SW480 (cell line): ENCODE results near the gene AGBL4.
A peak's percentile ranks its signal among the peaks of the same experiment; 100 is the strongest.
"Not testable (repeated sequence)": the region's sequence is repeated elsewhere in the genome, so short reads cannot be mapped to it uniquely, and the experiment has no call there.

Experiments
- DNase-seq: peaks from one replicate; pipeline ENCODE4 v3.0.0-alpha.2; 2016; ENCODE audit warnings: low spot score

The AGBL4 gene

GRCh38 chr1:50023292-50024159 is at the start of gene AGBL4:
TSS of gene AGBL4 (minus strand) at chr1:50023954.
- DNase-seq: peak; percentile 13

- no peak for DNase-seq
These were observed 43.1 kb upstream of the AGBL4 start for GRCh38 chr1:50066806-50067205.

GRCh38 chr1:50060279-50060678 is 36.5 kb upstream of the AGBL4 start:
- no peak for DNase-seq

DNA sequence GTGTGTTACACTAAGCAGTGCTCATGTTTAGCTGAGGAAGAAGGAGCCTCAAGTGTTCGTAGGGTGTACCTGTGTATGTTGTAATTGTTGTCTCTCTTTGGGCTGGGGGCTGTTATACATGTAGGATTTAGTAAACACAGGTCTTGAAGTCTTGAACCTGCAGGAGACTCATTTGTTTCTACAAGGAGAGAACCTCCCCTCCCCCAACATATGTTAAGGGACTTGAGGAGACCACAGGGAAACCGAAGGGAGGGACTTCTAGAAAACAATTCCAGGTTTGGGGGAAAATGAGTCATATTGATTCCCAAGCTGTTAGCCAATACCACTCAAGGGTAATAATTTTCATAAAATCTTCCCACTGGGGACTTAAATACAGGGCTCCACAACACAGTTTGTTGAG is 25.0 kb upstream of the AGBL4 start:
- no peak for DNase-seq

GRCh38 chr1:50047916-50048694 is 24.4 kb upstream of the AGBL4 start:
- no peak for DNase-seq

GRCh38 chr1:50038237-50038809 is 14.6 kb upstream of the AGBL4 start:
- no peak for DNase-seq

- no peak for DNase-seq
These were observed 4.0 kb upstream of the AGBL4 start for GRCh38 chr1:50027794-50028193.

DNA sequence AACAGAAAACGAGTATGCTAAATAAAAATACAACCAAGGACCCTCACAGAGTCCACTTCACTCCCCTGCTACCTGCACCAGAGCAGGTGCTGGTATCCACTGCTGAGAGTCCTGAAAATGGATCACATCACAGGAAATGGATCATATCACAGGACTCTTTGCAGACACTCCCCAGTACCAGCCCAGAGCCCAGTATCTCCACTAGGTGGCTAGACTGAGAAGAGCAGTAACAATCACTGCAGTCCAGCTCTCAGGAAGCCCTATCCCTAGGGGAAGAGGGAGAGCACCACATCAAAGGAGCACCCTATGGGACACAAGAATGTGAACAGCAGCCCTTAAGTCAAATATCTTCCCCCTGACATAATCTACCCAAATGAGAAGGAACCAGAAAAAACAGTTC is 28.0 kb downstream of the AGBL4 start:
- no peak for DNase-seq

- no peak for DNase-seq
These were observed 52.7 kb downstream of the AGBL4 start for GRCh38 chr1:49971088-49971487.

- no peak for DNase-seq
These were observed 72.4 kb downstream of the AGBL4 start for GRCh38 chr1:49951385-49951784.

GRCh38 chr1:49915301-49915700 is 108.5 kb downstream of the AGBL4 start:
- not testable (repeated sequence) for DNase-seq

- DNase-seq: no peak
These were observed 117.4 kb downstream of the AGBL4 start for GRCh38 chr1:49906365-49906764.

GRCh38 chr1:49864581-49864980 is 159.2 kb downstream of the AGBL4 start:
- no peak for DNase-seq

- DNase-seq: no peak
These were observed 169.0 kb downstream of the AGBL4 start for GRCh38 chr1:49854741-49855140.

- no peak for DNase-seq
These were observed 181.2 kb downstream of the AGBL4 start for GRCh38 chr1:49842596-49842995.

DNA sequence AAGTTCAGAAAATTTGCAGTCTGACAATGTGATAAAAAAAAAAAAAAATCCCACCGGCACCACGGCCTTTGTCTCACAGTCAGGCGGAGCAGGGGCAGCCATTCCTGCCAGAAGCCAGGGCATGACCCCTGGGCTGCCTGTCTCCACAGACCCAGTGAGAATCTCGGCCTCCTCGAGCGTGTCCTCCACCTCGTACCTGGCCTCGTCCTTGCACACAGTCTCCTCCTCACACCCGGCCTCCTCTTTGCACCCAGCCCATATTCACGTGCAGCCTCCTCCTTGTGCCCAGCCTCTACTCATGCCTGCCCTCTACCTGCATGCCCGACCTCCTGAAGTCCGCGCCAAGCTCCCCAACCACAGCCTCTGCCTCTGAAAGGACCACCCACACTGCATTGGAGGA is 182.0 kb downstream of the AGBL4 start:
- no peak for DNase-seq

DNA sequence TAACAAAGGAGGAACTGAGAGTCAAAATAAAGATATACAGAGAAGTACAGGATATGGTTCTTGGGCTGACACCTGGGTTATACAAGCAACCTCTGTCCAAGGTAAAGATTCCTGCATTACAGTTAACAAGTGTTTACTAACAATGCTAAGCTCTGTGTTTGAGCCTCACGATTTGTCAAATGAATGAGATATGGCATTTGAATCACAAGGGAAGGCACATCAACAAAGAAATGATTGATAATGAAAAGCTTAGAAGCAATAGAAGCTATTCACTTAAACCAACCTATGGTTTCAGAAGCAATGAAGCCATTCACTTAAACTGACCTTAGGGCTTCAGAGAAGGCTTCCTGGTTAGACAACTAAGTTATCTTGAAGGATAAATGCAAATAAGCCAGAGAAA is 199.5 kb downstream of the AGBL4 start:
- DNase-seq: no peak

DNA sequence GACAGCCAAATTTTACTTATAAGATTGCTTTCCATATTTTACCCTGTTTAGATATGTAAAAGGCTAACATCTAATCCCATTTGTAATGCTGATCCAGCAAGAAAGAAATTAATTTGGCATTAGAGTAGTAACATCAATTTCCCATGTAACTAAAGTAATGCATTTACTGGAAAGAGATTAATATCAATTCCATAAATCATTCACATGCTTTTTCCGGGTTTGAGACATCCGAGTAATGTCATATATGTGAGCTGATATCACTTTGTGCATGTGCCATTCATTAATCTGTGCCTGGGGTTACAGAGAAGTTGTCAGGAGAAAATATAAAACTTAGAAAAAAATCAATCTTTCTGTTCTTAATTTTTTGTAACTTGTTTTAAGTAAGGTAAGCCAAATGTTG is 206.1 kb downstream of the AGBL4 start:
- DNase-seq: no peak

DNA sequence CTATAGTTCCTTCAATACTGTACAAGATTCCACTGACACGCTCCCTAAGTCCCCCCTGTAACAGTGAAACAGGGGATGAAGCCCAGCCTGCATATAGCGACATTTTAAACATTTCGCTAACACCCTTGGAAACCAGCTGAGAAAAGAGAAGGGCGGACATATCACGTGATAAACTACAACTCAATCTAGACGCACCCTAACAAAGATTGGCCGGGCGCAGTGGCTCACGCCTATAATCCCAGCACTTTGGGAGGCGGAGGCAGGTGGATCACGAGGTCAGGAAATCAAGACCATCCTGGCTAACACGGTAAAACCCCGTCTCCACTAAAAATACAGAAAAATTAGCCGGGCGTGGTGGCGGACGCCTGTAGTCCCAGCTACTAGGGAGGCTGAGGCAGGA is 236.7 kb downstream of the AGBL4 start:
- not testable (repeated sequence) for DNase-seq

- DNase-seq: peak; percentile 7
These were observed 258.7 kb downstream of the AGBL4 start for GRCh38 chr1:49765034-49765433.

DNA sequence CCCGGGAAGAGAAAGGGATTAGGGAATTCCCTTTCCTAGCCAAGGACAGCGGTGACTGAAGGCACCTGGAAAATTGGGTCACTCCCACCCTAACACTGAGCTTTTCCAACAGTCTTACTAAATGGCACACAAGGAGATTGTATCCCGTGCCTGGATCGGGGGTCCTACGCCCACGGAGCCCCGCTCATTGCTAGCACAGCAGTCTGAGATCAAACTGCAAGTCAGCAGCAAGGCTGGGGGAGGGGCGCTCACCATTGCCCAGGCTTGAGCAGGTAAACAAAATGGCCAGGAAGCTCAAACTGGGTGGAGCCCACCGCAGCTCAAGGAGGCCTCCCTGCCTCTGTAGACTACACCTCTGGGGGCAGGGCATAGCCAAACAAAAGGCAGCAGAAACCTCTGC is 285.6 kb downstream of the AGBL4 start:
- DNase-seq: not testable (repeated sequence)

DNA sequence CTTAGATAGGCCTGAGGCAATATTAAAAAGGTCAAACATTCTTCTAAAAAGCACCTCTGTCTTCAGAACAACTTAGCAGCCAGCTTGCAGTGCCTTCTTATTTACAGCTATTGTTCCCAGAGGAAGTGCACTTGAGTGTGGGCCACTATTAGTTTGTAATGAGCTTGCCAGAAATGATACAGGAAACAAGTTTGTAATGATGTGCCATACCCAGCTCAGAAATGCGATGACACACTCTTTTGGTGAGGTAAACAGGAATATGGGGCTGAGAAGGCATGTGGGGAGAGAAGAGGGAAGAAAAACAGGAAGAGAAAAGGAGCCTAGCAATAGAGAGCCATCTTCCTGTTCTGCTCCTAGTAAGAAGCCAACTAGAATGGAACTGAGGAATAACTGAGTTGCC is 295.4 kb downstream of the AGBL4 start:
- no peak for DNase-seq

- no peak for DNase-seq
These were observed 300.1 kb downstream of the AGBL4 start for GRCh38 chr1:49723662-49724061.
